ENCODE measurements around the gene MED12L.
"Not testable (repeated sequence)": the region's sequence is repeated elsewhere in the genome, so short reads cannot be mapped to it uniquely, and the experiment has no call there.

MED12L gene

DNA sequence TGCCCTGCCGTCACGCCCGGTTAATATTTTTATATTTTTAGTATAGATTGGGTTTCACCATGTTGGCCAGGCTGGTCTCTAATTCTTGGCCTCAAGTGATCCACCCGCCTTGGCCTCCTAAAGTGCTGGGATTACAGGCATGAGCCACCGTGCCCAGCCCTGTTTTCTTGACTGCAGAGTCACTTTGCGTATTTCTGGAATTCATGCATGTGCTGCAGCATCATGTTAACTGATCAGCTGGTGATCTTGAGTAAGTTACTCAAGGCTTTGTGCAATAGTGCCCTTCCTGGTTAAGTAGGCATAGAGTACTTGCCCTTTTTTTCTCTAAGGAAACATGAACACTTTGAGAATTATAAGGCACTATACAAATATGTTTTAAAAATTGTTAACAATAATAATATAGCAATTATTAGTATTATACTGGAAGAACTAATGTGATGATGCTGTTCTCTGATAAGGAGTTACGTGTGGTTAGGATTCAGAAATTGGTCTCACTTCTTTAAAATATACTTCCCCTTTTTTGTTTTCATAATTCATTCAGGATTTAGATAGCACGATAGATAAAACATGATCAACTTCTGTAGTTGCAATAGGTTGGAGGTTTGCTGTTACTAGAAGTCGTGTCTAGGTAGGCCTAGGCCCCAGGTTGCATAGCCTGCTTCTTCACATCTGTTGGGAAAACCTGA is 83.9 kb downstream of the MED12L start:
- H3K4me3 ChIP-seq (ENCODE audit: low read length): no peak overlapping the region
- DNase-seq (ENCODE audit: low read depth): peak; percentile 25
- TF ChIP-seq, protein P1, sequence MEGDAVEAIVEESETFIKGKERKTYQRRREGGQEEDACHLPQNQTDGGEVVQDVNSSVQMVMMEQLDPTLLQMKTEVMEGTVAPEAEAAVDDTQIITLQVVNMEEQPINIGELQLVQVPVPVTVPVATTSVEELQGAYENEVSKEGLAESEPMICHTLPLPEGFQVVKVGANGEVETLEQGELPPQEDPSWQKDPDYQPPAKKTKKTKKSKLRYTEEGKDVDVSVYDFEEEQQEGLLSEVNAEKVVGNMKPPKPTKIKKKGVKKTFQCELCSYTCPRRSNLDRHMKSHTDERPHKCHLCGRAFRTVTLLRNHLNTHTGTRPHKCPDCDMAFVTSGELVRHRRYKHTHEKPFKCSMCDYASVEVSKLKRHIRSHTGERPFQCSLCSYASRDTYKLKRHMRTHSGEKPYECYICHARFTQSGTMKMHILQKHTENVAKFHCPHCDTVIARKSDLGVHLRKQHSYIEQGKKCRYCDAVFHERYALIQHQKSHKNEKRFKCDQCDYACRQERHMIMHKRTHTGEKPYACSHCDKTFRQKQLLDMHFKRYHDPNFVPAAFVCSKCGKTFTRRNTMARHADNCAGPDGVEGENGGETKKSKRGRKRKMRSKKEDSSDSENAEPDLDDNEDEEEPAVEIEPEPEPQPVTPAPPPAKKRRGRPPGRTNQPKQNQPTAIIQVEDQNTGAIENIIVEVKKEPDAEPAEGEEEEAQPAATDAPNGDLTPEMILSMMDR (IDR thresholded peaks at IDR 0.05; ENCODE audit: insufficient read depth, low read depth, low read length, missing control alignments): no peak

DNA sequence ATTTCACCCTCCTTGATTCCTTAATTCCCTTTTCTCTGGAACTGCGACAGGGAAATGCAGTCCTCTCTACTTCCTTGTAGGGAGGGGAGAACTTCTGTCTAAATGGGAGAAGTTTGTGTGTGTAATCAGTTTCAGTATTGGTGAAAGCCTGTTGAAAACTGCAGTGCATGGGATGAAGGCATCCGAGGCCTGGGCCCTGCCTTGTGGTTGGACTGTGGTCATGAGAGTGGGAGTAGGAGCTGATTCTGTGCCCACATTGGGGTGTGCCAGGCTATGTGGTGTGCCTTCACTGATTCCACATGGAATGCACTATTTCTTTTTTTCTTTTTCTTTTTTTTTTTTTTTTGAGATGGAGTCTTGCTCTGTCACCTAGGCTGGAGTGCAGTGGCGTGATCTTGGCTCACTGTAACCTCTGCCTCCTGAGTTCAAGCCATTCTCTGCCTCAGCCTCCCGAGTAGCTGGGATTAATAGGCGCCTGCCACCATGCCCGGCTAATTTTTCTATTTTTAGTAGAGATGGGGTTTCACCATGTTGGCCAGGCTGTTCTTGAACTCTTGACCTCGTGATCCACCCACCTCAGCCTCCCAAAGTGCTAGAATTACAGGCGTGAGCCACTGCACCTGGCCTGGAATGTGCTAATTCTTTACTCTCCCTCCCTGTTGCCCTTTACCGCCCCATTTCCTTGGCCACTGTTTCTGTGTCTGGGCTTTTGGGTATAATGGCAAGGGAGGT is 84.7 kb downstream of the MED12L start:
- DNase-seq (ENCODE audit: low read depth); H3K4me3 ChIP-seq (ENCODE audit: low read length): not testable (repeated sequence)

DNA sequence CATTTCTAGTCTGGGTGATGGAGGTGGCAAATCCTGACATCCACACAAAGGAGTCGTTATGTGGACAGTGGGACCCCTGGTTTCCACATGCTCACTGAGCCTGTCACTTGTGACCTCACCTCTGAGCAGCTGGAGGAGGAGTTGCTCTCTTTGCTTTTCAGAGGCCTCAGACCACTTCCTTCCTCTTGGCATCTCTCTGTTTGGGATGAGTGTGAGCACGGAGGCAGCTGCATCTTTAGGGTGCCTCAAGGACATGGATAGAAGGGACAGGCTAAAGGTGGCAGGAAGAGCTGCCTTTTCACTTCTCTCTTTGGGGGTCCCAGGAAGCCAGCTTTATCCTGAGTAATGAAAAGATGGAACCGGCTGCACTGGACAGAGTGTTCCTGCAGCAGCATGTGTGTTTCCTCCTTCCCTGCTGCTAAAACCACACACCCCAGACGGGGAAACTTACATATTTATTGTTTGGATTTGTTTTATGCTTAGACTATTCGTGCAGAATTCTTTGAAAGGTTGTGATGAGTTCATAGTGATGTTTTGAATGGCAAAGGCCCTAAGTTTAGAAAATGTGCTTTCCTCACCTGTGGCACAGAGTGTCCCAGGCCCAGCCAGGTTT is 85.8 kb downstream of the MED12L start:
- DNase-seq (ENCODE audit: low read depth): no peak
- TF ChIP-seq, protein P1 (IDR thresholded peaks at IDR 0.05; ENCODE audit: insufficient read depth, low read depth, low read length, missing control alignments): no peak
- H3K4me3 ChIP-seq (ENCODE audit: low read length): no peak overlapping the region

DNA sequence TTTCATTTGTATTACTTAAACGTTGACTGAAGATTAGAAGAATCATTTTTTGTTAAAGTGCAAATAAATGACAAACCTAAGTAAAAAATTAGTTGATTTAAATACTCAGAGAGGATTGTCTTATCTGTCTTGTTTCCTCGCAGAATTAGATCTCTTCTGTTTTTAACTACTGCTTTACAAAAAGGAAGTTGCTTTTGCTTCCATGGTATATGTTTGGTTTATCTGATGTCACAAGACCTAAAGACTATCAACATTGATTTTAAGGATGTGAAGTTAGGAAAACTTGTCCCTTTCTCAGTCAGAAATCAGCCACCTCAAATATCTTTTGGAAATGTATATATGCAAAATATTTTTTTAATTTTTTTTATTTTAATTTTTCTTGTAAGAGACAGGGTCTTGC is 88.9 kb downstream of the MED12L start:
- TF ChIP-seq, protein P1 (IDR thresholded peaks at IDR 0.05; ENCODE audit: insufficient read depth, low read depth, low read length, missing control alignments): no peak

DNA sequence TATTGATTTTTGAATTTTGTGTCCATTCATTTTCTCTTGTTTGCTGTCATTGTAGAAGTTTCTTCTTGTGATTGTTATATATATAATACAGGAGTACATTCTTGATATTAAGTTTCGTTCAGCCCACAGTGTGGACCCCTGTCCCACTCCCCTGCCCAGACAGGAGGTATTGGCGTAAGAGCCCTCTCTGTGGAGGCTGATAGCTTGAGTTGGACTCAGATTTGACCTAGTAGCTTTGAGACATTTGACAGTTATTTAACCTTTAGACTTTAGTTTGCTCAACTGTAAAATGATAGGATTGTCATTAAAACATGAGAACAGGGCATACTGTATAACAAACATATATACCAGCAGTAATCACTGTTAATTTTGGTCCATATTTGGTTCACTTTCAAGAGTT is 90.5 kb downstream of the MED12L start:
- TF ChIP-seq, protein P1 (IDR thresholded peaks at IDR 0.05; ENCODE audit: insufficient read depth, low read depth, low read length, missing control alignments): no peak
- DNase-seq (ENCODE audit: low read depth): no peak

More for the DNA sequence above, 88.9 kb downstream of the MED12L start:
- H3K4me3 ChIP-seq (ENCODE audit: low read length): no peak overlapping the region
- no peak for DNase-seq (ENCODE audit: low read depth)

DNA sequence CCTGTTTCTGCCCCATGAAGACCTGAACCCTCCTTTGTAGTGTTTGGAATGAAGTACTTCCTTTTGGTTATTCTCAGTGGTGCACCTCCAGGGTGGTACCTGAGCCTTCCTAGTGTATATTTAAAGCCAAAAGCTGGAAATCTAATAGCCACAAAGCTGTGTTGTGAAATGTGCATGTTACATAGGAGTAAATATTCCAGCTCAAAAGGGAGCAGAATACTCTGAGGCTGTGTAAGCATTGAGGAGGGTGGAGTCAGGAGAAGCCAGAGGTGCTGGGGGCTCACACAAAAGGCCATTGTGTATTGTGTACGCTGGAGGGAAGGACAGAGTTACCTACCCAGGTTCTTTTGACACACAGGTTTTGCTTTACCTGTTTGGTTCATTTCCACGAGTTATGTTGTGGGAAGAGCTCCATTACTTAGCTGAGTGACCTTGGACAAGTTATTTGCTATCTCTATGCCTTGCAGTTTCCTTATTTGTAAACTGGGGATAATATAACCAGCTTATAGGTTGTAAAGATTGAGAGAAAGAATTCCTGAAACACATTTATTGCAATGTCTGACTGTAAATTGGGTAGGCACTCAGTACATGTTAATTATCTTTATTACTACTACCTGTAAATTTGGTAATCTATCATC is 92.9 kb downstream of the MED12L start:
- TF ChIP-seq, protein P1 (IDR thresholded peaks at IDR 0.05; ENCODE audit: insufficient read depth, low read depth, low read length, missing control alignments): no peak
- DNase-seq (ENCODE audit: low read depth): no peak
- no peak overlapping the region for H3K4me3 ChIP-seq (ENCODE audit: low read length)

More for the DNA sequence above, 90.5 kb downstream of the MED12L start:
- no peak overlapping the region for H3K4me3 ChIP-seq (ENCODE audit: low read length)

Measured in epithelial cell of esophagus (primary cell).